Spleen (tissue), 11 donors: Measurements from ENCODE around the gene SIPA1. TPM values are rescaled to one million over a fixed set of nuclear protein-coding genes. Genes with fewer than 3 reads are reported as not detected.

ENCODE experiments used
- DNase-seq: peaks from one replicate; pipeline ENCODE4 v3.0.0-alpha.2; 2020
- H3K27ac ChIP-seq, 8 donors: fragments of 200-600 bp; sonication (generic) in 7 of 8; 1 replicate in 4 of 8; 2 replicates in 4 of 8; pipeline versions ENCODE4 v1.5.0 to v1.8.0; 2016 to 2021; ENCODE audit warnings: inconsistent platforms in 4 of 8, mild to moderate bottlenecking in 4 of 8, moderate library complexity in 1 of 8
- H3K27me3 ChIP-seq, 7 donors: fragments of 200-600 bp; sonication (generic) in 6 of 7; replicated peaks in 1 of 7; 1 replicate in 4 of 7; 2 replicates in 3 of 7; pipeline versions ENCODE4 v1.5.0 to v1.8.0; 2016 to 2021; ENCODE audit warnings: inconsistent platforms in 3 of 7, mild to moderate bottlenecking in 1 of 7
- H3K36me3 ChIP-seq, 6 donors: fragments of 200-600 bp; sonication (generic) in 5 of 6; 1 replicate in 4 of 6; 2 replicates in 2 of 6; pipeline versions ENCODE4 v1.5.0 to v1.8.0; 2016 to 2021; ENCODE audit warnings: inconsistent platforms in 2 of 6
- H3K4me1 ChIP-seq, 6 donors: fragments of 200-600 bp; sonication (generic) in 5 of 6; 1 replicate in 3 of 6; 2 replicates in 3 of 6; pipeline versions ENCODE4 v1.5.0 to v1.8.0; 2016 to 2021; ENCODE audit warnings: inconsistent platforms in 3 of 6
- H3K4me3 ChIP-seq, 8 donors: fragments of 200-600 bp; sonication (generic) in 7 of 8; 1 replicate in 4 of 8; 2 replicates in 4 of 8; pipeline versions ENCODE4 v1.5.0 to v1.8.0; 2016 to 2021; ENCODE audit warnings: inconsistent platforms in 4 of 8, mild to moderate bottlenecking in 4 of 8, moderate library complexity in 2 of 8
- H3K9me3 ChIP-seq, 8 donors: fragments of 200-600 bp; sonication (generic) in 7 of 8; 1 replicate in 4 of 8; 2 replicates in 4 of 8; pipeline versions ENCODE4 v1.5.0 to v1.8.0; 2016 to 2021; ENCODE audit warnings: inconsistent platforms in 4 of 8
- CTCF ChIP-seq, 11 experiments: fragments of 200-600 bp in 7 of 11; fragments of 450-650 bp in 4 of 11; sonication (generic) in 4 of 11; IDR thresholded peaks in 8 of 11; conservative IDR thresholded peaks in 3 of 11; 1 replicate in 7 of 11; 2 replicates in 4 of 11; pipeline versions ENCODE4 v1.4.0 to v1.8.0; 2016 to 2021; ENCODE audit warnings: antibody characterized with exemption in 11 of 11, inconsistent platforms in 4 of 11, mild to moderate bottlenecking in 1 of 11
- POLR2A ChIP-seq, 3 donors: fragments of 450-650 bp; IDR thresholded peaks; one replicate each; pipeline ENCODE4 v1.5.1; 2017; ENCODE audit warnings: antibody characterized with exemption in 3 of 3, mild to moderate bottlenecking in 1 of 3
- POLR2AphosphoS5 ChIP-seq, 3 donors: sonication (generic); formaldehyde crosslinking; IDR thresholded peaks; one replicate each; pipeline ENCODE4 v1.5.1; 2017; ENCODE audit warnings: antibody characterized with exemption in 3 of 3
- WGBS, 5 donors: extraction: QIAGEN DNeasy Blood & Tissue Kit in 3 of 5; methylation state at CpG; one replicate each; pipeline versions ENCODE4 v1.1.5 to v1.1.7; 2013 to 2018; 5-methylcytosine and 5-hydroxymethylcytosine counted together
- intact Hi-C: fragments of 100-400 bp; cut with DNase I; formaldehyde crosslinking; loops from one replicate; pipeline ENCODE4 v1.15.0; 2023; ENCODE audit warnings: low total_unique reads
- polyA plus RNA-seq, 3 donors: library from polyadenylated mRNA; stranded (reverse); fragments of 200-250 nt; gene quantifications; one replicate each; pipeline ENCODE4 v1.2.1, GENCODE V29; 2013
- total RNA-seq, 7 donors: library from RNA; depleted of rRNA in 3 of 7; stranded (reverse); fragments of >200 nt in 3 of 7; fragmentation: NEBNext Ultra II Directional in 4 of 7; extraction: Animal tissue kit (Norgen Biotek cat#: 25700) in 4 of 7; gene quantifications; one replicate each; pipeline versions ENCODE4 v1.1.0 to v1.2.1, GENCODE V29; 2016 to 2021
- donor health status: healthy with polysubstance abuse.
- donor health status: DM: no; HTN: no; CAD: no; lungs with moderate emphysema.
- donor health status: DM: no; HTN: no; CAD: no.
- donor health status: Bipolar disorder and iron deficiency.
- donor health status: healthy.
- donor health status: DM: no; HTN: no; CAD: no.
- donor health status: DM: yes; HTN: yes; CAD: no.

The SIPA1 gene
- total and polyA plus RNA-seq, 10 donors = 167 to 423 (median 272) TPM

DNA sequence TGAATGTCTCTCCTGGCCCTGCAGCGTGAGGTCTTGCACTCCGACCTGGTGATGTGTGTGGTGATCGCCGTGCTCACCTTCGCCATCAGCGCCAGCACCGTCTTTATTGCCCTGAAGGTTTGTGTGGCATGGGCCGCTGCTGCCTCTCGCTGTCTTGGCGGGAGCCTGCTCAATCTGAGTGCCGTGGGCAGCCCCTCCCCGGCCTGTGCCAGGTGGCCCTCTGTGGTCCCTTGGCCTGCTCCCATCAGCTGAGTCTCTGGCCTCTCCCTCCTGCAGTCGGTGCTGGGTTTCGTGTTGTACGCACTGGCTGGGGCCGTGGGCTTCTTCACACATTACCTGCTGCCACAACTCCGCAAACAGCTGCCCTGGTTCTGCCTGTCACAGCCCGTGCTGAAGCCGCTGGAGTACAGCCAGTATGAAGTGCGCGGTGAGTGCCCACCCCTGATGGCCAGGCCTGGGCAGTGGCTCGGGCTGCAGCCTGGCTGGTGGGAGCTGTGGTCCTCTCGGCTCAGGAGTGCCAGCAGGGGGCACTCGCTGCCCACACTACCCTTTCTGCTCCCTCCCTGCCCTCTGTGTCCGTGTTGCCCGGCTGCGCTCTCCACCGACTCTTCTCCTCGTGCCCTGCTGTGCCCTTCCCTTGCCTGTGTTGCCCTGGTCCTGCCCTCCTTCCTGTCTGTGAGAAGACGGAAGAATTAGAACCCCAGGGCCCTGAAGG, 12.1 kb upstream of the SIPA1 start:
- DNase-seq = peak; percentile 93
- 64 to 71% (median 65%) methylated on average over 21 to 30 of the region's 30 CpGs for WGBS, 5 donors
- peak; percentile 66 to 82 (median 71) for TF ChIP-seq POLR2AphosphoS5 (IDR thresholded peaks at IDR 0.05)
- peak; percentile 82 to 92 (median 87) for TF ChIP-seq CTCF (IDR thresholded peaks at IDR 0.05 in 8 of 11, conservative IDR thresholded peaks at IDR 0.05 in 3 of 11)
- no peak for TF ChIP-seq POLR2A (IDR thresholded peaks at IDR 0.05)
- Histone ChIP-seq H3K9me3 (no peaks in the 10 kb centered on the region), H3K27me3 (no peaks in the 10 kb centered on the region), H3K4me3 (no peak overlapping the region), H3K36me3 (peaks cover 4 to 100% (median 97%) of the 10 kb centered on the region in 6 donors), H3K4me1 (peaks cover 0 to 29% (median 11%) of the 10 kb centered on the region in 6 donors), H3K27ac (peak overlapping the region in 3 of 8 donors; percentile 43 to 59 (median 55))
- intact Hi-C loops = loop anchor here (5.0 kb wide), 1 partner anchor 192 kb away; no protein-coding TSS in a partner anchor

DNA sequence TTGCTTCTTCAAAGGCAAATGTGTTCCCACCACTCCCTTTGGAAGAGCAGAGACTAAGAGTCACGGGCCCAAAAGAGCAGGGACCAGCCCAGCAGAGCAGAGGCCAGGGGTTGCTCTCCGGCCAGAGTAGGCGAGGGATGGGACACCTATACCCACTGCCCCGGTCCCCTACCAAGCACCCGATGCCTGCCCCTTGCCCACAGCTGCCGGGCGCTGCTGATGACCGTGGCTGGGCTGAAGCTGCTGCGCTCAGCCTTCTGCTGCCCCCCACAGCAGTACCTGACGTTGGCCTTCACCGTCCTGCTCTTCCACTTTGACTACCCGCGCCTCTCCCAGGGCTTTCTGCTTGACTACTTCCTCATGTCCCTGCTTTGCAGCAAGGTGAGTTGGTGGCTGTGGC, 10.7 kb upstream of the SIPA1 start:
- Histone ChIP-seq H3K27me3 (no peaks in the 10 kb centered on the region), H3K4me3 (no peak overlapping the region), H3K4me1 (peaks cover 0 to 34% (median 15%) of the 10 kb centered on the region in 6 donors), H3K27ac (no peak overlapping the region), H3K36me3 (peaks cover 4 to 100% (median 91%) of the 10 kb centered on the region in 6 donors), H3K9me3 (no peaks in the 10 kb centered on the region)
- 91 to 97% (median 95%) methylated on average over 13 of the region's 13 CpGs for WGBS, 5 donors
- DNase-seq = no peak
- TF ChIP-seq CTCF (IDR thresholded peaks at IDR 0.05 in 8 of 11, conservative IDR thresholded peaks at IDR 0.05 in 3 of 11) (no peak), POLR2A (IDR thresholded peaks at IDR 0.05) (no peak), POLR2AphosphoS5 (IDR thresholded peaks at IDR 0.05) (peak in 1 of 3 donors; percentile 57)
- intact Hi-C loops = loop anchor here (5.0 kb wide), 1 partner anchor 190 kb away; no protein-coding TSS in a partner anchor

GRCh38 chr11:65629579-65629978, 8.3 kb upstream of the SIPA1 start:
- 88 to 96% (median 94%) methylated on average over 10 to 14 of the region's 14 CpGs for WGBS, 5 donors
- Histone ChIP-seq H3K9me3 (no peaks in the 10 kb centered on the region), H3K4me3 (no peak overlapping the region), H3K36me3 (peaks cover 4 to 100% (median 74%) of the 10 kb centered on the region in 6 donors), H3K4me1 (peaks cover 18 to 58% (median 37%) of the 10 kb centered on the region in 6 donors), H3K27ac (no peak overlapping the region), H3K27me3 (no peaks in the 10 kb centered on the region)
- DNase-seq = no peak
- intact Hi-C loops = loop anchor here (5.0 kb wide), 1 partner anchor 188 kb away; no protein-coding TSS in a partner anchor
- TF ChIP-seq POLR2A (IDR thresholded peaks at IDR 0.05) (no peak), POLR2AphosphoS5 (IDR thresholded peaks at IDR 0.05) (peak in 1 of 3 donors; percentile 32), CTCF (IDR thresholded peaks at IDR 0.05 in 8 of 11, conservative IDR thresholded peaks at IDR 0.05 in 3 of 11) (no peak)

DNA sequence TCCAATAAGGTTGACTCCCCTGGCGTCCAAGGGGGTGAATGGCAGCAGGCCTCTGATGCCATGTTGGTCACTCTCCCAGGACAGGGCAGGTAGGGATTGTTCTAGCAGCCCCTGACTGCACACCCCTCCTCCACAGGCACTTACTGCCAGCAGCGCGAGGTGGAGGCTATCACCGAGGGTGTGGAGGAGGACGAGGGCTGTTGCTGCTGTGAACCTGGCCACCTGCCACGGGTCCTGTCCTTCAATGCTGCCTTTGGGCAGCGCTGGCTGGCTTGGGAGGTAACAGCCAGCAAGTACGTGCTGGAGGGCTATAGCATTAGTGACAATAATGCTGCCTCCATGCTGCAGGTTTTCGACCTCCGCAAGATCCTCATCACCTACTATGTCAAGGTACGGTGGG, 7.7 kb upstream of the SIPA1 start:
- no peaks in the 10 kb centered on the region for H3K27me3 ChIP-seq
- H3K4me1 ChIP-seq = peaks cover 19 to 62% (median 41%) of the 10 kb centered on the region in 6 donors
- H3K9me3 ChIP-seq = no peaks in the 10 kb centered on the region
- no peak overlapping the region for H3K27ac ChIP-seq
- WGBS, 5 donors = 84 to 93% (median 89%) methylated on average over 10 to 11 of the region's 11 CpGs
- no peak overlapping the region for H3K4me3 ChIP-seq
- H3K36me3 ChIP-seq = peaks cover 4 to 100% (median 74%) of the 10 kb centered on the region in 6 donors
- intact Hi-C loops = loop anchor here (10.0 kb wide), 1 partner anchor 75 kb away; no protein-coding TSS in a partner anchor
- TF ChIP-seq CTCF (IDR thresholded peaks at IDR 0.05 in 8 of 11, conservative IDR thresholded peaks at IDR 0.05 in 3 of 11) (no peak), POLR2AphosphoS5 (IDR thresholded peaks at IDR 0.05) (peak in 1 of 3 donors; percentile 47), POLR2A (IDR thresholded peaks at IDR 0.05) (no peak)
- no peak for DNase-seq
